ENCODE data around the gene PPFIA1. TPM values are rescaled to one million over a fixed set of nuclear protein-coding genes. Genes with fewer than 3 reads are reported as not detected.

PPFIA1 gene
- total and polyA plus RNA-seq, 2 donors (not counting 1 experiment from before 2014, with no cell fraction given): 38.8 to 39.8 TPM

DNA sequence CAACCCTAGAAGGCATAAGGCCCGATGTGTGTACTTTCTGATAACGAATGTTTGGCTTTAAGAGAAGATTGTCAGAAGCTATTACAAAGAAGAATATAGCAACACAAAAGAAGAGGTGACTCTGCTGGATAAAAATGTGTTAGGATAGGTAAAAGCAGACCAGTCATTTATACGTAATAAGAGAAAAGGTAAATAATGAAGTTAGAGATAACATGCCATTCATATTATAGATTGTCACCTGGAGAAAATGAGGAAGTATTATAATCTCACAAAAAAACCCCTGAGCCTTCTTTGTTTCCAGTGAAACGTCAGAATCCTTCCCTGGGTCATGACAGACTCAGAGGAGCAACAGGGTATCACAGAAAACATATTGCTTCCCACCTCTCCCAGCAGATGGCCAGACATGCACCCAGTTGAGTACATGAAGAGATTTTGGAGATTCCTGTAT, 36.1 kb downstream of the PPFIA1 start:
- H3K79me2 ChIP-seq (ENCODE audit: control insufficient read depth, insufficient read depth, low read length): peaks cover 13% of the 10 kb centered on the region

DNA sequence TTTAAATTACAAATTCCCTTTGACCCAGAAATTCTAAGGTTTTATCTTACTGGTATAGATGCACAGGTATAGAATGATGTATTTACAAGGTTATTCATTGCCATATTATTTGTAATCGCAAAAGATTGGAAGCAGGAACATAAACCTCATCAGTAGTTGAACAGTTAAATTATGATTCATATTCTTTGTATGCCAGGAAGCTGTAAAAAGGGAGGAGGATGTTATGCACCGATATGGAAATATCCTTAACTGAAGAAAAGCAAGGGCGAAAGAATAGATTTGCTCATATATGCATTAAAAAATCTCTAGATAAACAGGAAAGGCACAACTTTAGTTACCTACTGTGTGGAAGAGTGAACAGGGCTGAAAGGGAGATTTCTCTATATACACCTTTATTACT, 36.7 kb downstream of the PPFIA1 start:
- no peak overlapping the region for H2AFZ ChIP-seq (ENCODE audit: low read length)
- peaks cover 8% of the 10 kb centered on the region for H3K4me1 ChIP-seq (ENCODE audit: control insufficient read depth, extremely low read depth, insufficient read depth, low read length)
- TF ChIP-seq, protein P1, sequence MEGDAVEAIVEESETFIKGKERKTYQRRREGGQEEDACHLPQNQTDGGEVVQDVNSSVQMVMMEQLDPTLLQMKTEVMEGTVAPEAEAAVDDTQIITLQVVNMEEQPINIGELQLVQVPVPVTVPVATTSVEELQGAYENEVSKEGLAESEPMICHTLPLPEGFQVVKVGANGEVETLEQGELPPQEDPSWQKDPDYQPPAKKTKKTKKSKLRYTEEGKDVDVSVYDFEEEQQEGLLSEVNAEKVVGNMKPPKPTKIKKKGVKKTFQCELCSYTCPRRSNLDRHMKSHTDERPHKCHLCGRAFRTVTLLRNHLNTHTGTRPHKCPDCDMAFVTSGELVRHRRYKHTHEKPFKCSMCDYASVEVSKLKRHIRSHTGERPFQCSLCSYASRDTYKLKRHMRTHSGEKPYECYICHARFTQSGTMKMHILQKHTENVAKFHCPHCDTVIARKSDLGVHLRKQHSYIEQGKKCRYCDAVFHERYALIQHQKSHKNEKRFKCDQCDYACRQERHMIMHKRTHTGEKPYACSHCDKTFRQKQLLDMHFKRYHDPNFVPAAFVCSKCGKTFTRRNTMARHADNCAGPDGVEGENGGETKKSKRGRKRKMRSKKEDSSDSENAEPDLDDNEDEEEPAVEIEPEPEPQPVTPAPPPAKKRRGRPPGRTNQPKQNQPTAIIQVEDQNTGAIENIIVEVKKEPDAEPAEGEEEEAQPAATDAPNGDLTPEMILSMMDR (conservative IDR thresholded peaks at IDR 0.05 in 1 of 2, IDR thresholded peaks at IDR 0.05 in 1 of 2; ENCODE audit: low read depth in 1 of 2, low read length in 2 of 2): no peak
- TF ChIP-seq EZH2 (IDR thresholded peaks at IDR 0.05; ENCODE audit: low read length, missing control alignments): no peak
- peaks cover under 1% of the 10 kb centered on the region for H3K36me3 ChIP-seq (ENCODE audit: control insufficient read depth, insufficient read depth, low read length)
- no peaks in the 10 kb centered on the region for H3K9me3 ChIP-seq (ENCODE audit: control insufficient read depth, insufficient read depth, low read depth, low read length)
- peak in 1 of 2 donors; percentile 48 for DNase-seq (ENCODE audit: low read depth in 2 of 2)
- no peak overlapping the region for H3K4me2 ChIP-seq (ENCODE audit: extremely low read depth, insufficient read depth, low read length)
- peaks cover 8% of the 10 kb centered on the region for H3K79me2 ChIP-seq (ENCODE audit: control insufficient read depth, insufficient read depth, low read length)
- H4K20me1 ChIP-seq (ENCODE audit: control insufficient read depth, extremely low read depth, insufficient read depth, low read length): no peaks in the 10 kb centered on the region
- H3K27me3 ChIP-seq (ENCODE audit: control insufficient read depth, insufficient read depth, low read length): no peaks in the 10 kb centered on the region
- H3K27ac ChIP-seq (ENCODE audit: insufficient read depth, low read length): no peak overlapping the region
- no peak overlapping the region for H3K4me3 ChIP-seq (replicated peaks in 1 of 4; ENCODE audit: control extremely low read depth in 1 of 4, insufficient read depth in 1 of 4, low read depth in 3 of 4, low read length in 4 of 4)
- H3K9ac ChIP-seq (ENCODE audit: insufficient read depth, low read length): no peak overlapping the region

More for the DNA sequence above, 36.1 kb downstream of the PPFIA1 start:
- no peak for TF ChIP-seq EZH2 (IDR thresholded peaks at IDR 0.05; ENCODE audit: low read length, missing control alignments)
- TF ChIP-seq, protein P1 (conservative IDR thresholded peaks at IDR 0.05 in 1 of 2, IDR thresholded peaks at IDR 0.05 in 1 of 2; ENCODE audit: low read depth in 1 of 2, low read length in 2 of 2): no peak
- peaks cover 1% of the 10 kb centered on the region for H3K36me3 ChIP-seq (ENCODE audit: control insufficient read depth, insufficient read depth, low read length)
- H3K4me3 ChIP-seq (replicated peaks in 1 of 4; ENCODE audit: control extremely low read depth in 1 of 4, insufficient read depth in 1 of 4, low read depth in 3 of 4, low read length in 4 of 4): no peak overlapping the region
- no peaks in the 10 kb centered on the region for H3K9me3 ChIP-seq (ENCODE audit: control insufficient read depth, insufficient read depth, low read depth, low read length)
- H2AFZ ChIP-seq (ENCODE audit: low read length): no peak overlapping the region
- H3K27ac ChIP-seq (ENCODE audit: insufficient read depth, low read length): no peak overlapping the region
- H3K4me1 ChIP-seq (ENCODE audit: control insufficient read depth, extremely low read depth, insufficient read depth, low read length): peaks cover 11% of the 10 kb centered on the region
- H4K20me1 ChIP-seq (ENCODE audit: control insufficient read depth, extremely low read depth, insufficient read depth, low read length): no peaks in the 10 kb centered on the region
- no peak overlapping the region for H3K4me2 ChIP-seq (ENCODE audit: extremely low read depth, insufficient read depth, low read length)
- H3K9ac ChIP-seq (ENCODE audit: insufficient read depth, low read length): no peak overlapping the region
- DNase-seq (ENCODE audit: low read depth in 2 of 2): no peak
- no peaks in the 10 kb centered on the region for H3K27me3 ChIP-seq (ENCODE audit: control insufficient read depth, insufficient read depth, low read length)

DNA sequence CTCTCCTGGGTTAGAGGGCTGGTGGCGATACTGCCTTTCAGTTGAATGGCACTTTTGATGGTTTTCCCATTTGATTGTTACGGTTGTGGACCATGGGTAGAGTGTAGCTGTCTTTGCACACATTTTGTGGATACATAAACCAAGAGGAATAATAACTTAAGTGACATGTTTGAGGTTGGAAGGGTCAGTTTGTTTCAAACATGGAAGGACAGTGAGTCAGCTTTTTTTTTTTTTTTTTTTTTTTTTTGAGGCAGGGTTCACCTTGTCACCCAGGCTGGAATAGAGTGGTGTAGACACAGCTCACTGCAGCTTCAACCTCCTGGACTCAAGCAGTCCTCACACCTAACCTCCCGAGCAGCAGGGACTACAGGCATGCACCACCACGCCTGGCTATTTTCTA, 41.1 kb downstream of the PPFIA1 start:
- TF ChIP-seq, protein P1 (conservative IDR thresholded peaks at IDR 0.05 in 1 of 2, IDR thresholded peaks at IDR 0.05 in 1 of 2; ENCODE audit: low read depth in 1 of 2, low read length in 2 of 2): no peak
- no peak for TF ChIP-seq EZH2 (IDR thresholded peaks at IDR 0.05; ENCODE audit: low read length, missing control alignments)
- no peak overlapping the region for H3K27ac ChIP-seq (ENCODE audit: insufficient read depth, low read length)
- no peak overlapping the region for H2AFZ ChIP-seq (ENCODE audit: low read length)
- H3K9me3 ChIP-seq (ENCODE audit: control insufficient read depth, insufficient read depth, low read depth, low read length): no peaks in the 10 kb centered on the region
- no peaks in the 10 kb centered on the region for H3K27me3 ChIP-seq (ENCODE audit: control insufficient read depth, insufficient read depth, low read length)
- no peak for DNase-seq (ENCODE audit: low read depth in 2 of 2)
- H3K9ac ChIP-seq (ENCODE audit: insufficient read depth, low read length): no peak overlapping the region
- no peaks in the 10 kb centered on the region for H4K20me1 ChIP-seq (ENCODE audit: control insufficient read depth, extremely low read depth, insufficient read depth, low read length)
- H3K4me3 ChIP-seq (replicated peaks in 1 of 4; ENCODE audit: control extremely low read depth in 1 of 4, insufficient read depth in 1 of 4, low read depth in 3 of 4, low read length in 4 of 4): no peak overlapping the region
- no peaks in the 10 kb centered on the region for H3K36me3 ChIP-seq (ENCODE audit: control insufficient read depth, insufficient read depth, low read length)
- peaks cover 2% of the 10 kb centered on the region for H3K79me2 ChIP-seq (ENCODE audit: control insufficient read depth, insufficient read depth, low read length)
- no peak overlapping the region for H3K4me2 ChIP-seq (ENCODE audit: extremely low read depth, insufficient read depth, low read length)
- peaks cover 3% of the 10 kb centered on the region for H3K4me1 ChIP-seq (ENCODE audit: control insufficient read depth, extremely low read depth, insufficient read depth, low read length)
